ENCODE results near the gene SOHLH2.

GRCh38 chr13:36214163-36214921 is at the start of gene SOHLH2:
- TF ChIP-seq CTCF (IDR thresholded peaks at IDR 0.05): no peak
- TF ChIP-seq EP300 (IDR thresholded peaks at IDR 0.05): no peak
